SK-N-MC (cell line): ENCODE results near the gene OARD1.

Source experiments
- DNase-seq: peaks from one replicate; pipeline ENCODE4 v3.0.0-alpha.2; 2011; ENCODE audit warnings: low read depth, low spot score
- H3K27ac ChIP-seq: fragments of 200-600 bp; sonication (generic); 2 replicates; pipeline ENCODE4 v1.5.1; 2016; ENCODE audit warnings: mixed run types
- H3K36me3 ChIP-seq: fragments of 200-600 bp; sonication (generic); 2 replicates; pipeline ENCODE4 v1.6.1; 2017; ENCODE audit warnings: antibody characterized with exemption, low read length, mixed read lengths; ENCODE audit not compliant: insufficient read depth
- H3K4me3 ChIP-seq: fragments of 200-600 bp; sonication (generic); 2 replicates; pipeline ENCODE4 v1.5.1; 2016
- H3K9ac ChIP-seq: fragments of 200-600 bp; sonication (generic); 2 replicates; pipeline ENCODE4 v1.8.0; 2017; ENCODE audit warnings: mixed run types, mixed read lengths; ENCODE audit not compliant: insufficient read length
- H3K9me3 ChIP-seq: fragments of 200-600 bp; sonication (generic); 2 replicates; pipeline ENCODE4 v1.6.1; 2017; ENCODE audit warnings: low read depth, mild to moderate bottlenecking, antibody characterized with exemption, low read length, moderate library complexity, mixed read lengths
- EZH2 ChIP-seq: fragments of 200-600 bp; sonication (generic); IDR thresholded peaks from one replicate; pipeline ENCODE4 v1.6.1; 2017; ENCODE audit warnings: antibody characterized with exemption
- FOXP2 ChIP-seq: optimal IDR thresholded peaks from 2 replicates; pipeline ENCODE3; 2011; ENCODE audit warnings: mild to moderate bottlenecking, moderate library complexity; ENCODE audit not compliant: insufficient read depth; ENCODE audit errors: extremely low read length, control extremely low read depth
- POLR2AphosphoS5 ChIP-seq: IDR thresholded peaks from 2 replicates; pipeline ENCODE4 v1.6.1; 2012; ENCODE audit warnings: mild to moderate bottlenecking, low read depth, low read length, borderline replicate concordance

Gene OARD1

DNA sequence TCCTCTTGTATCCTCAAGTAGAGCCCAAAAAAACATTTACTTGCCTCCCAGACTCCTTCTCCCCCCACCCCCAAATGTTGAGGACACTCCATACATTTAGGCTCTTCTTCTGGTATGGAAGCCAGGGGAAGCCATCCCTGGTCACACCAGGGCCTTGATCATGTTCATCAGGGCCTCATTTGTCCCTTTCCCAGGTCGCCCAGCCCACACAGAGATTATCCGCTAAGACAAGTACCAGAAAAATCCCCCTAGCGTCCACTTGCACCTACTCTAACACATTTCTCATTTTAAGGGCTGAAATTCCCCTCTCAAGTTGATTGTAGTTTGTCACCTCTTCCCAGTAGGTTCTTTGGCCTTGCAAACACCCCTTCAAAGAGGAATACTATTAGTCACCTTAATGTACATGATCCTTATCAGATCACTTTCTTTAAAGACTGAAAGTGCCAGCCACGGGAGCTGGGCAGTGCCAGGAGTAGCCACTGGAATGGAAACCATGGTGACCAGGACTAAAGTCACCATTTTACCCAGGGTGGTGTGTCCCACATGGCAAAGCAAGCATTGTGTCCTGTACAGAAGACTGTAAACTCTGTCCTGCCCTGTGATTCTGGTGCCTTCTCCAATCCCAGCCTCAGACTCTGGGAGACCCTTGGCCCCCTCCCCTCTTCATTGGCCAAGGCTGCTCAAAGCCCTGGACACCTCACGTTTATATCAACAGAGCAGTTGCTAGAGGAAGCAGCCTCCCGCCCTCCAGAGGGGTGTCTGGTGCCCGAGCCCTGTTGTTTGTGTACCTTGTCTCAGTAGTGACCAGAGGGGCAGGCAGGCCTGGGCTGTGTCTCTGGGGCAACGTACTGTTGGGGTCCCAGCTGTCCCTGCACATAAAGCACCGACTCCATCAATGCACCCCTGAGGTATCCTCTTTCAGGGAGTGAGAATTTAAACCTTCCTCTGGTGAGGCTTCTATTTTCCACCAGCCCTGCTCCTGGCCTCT lies 24.1 kb downstream of the OARD1 start:
- Histone ChIP-seq H3K9ac (no peak overlapping the region), H3K36me3 (no peaks in the 10 kb centered on the region), H3K4me3 (no peak overlapping the region), H3K27ac (no peak overlapping the region), H3K9me3 (no peaks in the 10 kb centered on the region)
- TF ChIP-seq FOXP2 (no peak), POLR2AphosphoS5 (no peak), EZH2 (no peak)
- no peak for DNase-seq

DNA sequence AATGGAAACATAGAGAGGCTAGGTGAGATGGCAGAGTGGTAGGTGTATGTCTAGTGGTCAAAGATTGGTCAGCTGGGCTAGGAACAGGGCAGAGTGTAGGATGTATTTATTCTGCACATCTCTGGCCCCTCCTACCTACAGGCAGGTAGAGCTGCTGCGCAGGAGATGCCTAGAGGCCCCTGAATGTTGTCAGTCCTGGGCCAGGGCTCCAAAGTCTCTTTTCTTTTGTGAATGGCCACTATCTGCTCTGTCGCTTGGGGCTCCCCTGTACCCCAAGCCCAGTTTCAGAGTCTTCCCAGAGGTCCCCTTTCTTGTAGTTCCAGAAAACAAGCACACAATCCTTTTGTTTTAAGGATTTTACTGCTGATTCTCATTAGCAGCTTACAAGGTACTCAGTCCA lies 24.9 kb downstream of the OARD1 start:
- H3K9ac ChIP-seq = no peak overlapping the region
- no peak overlapping the region for H3K4me3 ChIP-seq
- H3K36me3 ChIP-seq = no peaks in the 10 kb centered on the region
- no peaks in the 10 kb centered on the region for H3K9me3 ChIP-seq
- H3K27ac ChIP-seq = no peak overlapping the region
- TF ChIP-seq POLR2AphosphoS5 (no peak), FOXP2 (no peak), EZH2 (no peak)
- no peak for DNase-seq

DNA sequence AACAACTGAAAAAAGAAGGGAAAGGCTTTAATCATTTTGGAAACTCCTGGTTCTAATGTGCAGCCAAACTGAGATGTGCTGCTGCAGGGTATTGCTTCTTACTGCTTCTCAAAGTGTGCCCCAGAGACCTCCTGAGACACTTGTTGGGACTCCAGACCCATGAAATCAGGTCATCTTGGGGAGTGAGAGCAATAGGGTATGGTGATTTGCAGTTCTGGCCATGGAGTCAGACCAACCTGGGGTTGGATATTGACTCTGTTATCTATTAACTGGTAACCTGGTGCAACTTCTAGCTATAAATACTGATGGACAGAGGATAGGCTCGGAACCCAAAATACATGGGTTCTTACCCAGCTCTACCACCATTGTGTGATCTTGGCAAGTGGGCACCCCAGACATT lies 26.1 kb downstream of the OARD1 start:
- TF ChIP-seq FOXP2 (no peak), POLR2AphosphoS5 (no peak)
- no peaks in the 10 kb centered on the region for H3K9me3 ChIP-seq
- no peak for DNase-seq
- no peaks in the 10 kb centered on the region for H3K36me3 ChIP-seq
- no peak overlapping the region for H3K27ac ChIP-seq
- no peak overlapping the region for H3K9ac ChIP-seq
- no peak overlapping the region for H3K4me3 ChIP-seq

DNA sequence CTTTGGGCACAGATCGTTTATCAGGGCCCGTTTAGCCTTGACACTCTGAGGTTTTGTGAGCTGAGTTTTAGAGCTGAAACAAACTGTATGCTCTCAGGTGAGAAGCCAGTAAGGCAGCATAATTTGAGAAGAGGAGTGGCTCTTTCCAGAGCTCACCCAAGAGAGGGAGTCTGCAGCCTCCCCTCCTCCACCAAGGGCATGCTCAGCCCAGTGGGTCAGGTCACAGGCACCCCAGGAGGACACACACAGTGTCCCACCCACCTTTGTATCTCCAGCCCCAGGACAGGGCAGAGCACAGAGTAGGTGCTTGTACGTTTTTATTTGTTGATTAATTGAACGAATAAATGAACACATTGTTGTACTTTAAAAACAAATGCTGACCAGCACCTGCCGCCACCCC lies 26.5 kb downstream of the OARD1 start:
- Histone ChIP-seq H3K9me3 (no peaks in the 10 kb centered on the region), H3K36me3 (no peaks in the 10 kb centered on the region), H3K4me3 (no peak overlapping the region), H3K27ac (no peak overlapping the region), H3K9ac (no peak overlapping the region)
- TF ChIP-seq EZH2 = no peak
- TF ChIP-seq POLR2AphosphoS5 = no peak
- no peak for TF ChIP-seq FOXP2
- no peak for DNase-seq

DNA sequence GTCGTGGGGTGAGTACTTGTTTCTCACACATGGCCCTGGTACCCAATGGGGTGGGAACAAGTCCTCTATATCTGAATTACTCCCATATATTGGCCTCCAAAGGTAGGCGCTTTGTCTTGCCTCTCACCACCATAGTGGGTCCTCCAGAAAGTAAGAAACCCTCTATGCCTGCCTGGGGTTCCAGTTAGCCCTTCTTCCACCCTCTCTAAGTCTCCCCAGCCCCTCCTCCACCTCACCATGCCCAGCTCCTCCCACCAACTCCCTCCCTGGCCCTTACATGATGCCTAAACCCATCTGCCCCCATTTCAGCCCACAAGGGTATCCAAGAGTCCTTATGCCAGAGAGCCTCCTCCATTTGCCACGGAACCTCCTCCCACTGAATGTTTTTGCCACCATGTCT lies 29.0 kb downstream of the OARD1 start:
- no peaks in the 10 kb centered on the region for H3K36me3 ChIP-seq
- no peak for DNase-seq
- no peaks in the 10 kb centered on the region for H3K9me3 ChIP-seq
- no peak overlapping the region for H3K27ac ChIP-seq
- no peak overlapping the region for H3K9ac ChIP-seq
- no peak for TF ChIP-seq FOXP2
- no peak for TF ChIP-seq POLR2AphosphoS5
- TF ChIP-seq EZH2 = no peak
- H3K4me3 ChIP-seq = no peak overlapping the region

DNA sequence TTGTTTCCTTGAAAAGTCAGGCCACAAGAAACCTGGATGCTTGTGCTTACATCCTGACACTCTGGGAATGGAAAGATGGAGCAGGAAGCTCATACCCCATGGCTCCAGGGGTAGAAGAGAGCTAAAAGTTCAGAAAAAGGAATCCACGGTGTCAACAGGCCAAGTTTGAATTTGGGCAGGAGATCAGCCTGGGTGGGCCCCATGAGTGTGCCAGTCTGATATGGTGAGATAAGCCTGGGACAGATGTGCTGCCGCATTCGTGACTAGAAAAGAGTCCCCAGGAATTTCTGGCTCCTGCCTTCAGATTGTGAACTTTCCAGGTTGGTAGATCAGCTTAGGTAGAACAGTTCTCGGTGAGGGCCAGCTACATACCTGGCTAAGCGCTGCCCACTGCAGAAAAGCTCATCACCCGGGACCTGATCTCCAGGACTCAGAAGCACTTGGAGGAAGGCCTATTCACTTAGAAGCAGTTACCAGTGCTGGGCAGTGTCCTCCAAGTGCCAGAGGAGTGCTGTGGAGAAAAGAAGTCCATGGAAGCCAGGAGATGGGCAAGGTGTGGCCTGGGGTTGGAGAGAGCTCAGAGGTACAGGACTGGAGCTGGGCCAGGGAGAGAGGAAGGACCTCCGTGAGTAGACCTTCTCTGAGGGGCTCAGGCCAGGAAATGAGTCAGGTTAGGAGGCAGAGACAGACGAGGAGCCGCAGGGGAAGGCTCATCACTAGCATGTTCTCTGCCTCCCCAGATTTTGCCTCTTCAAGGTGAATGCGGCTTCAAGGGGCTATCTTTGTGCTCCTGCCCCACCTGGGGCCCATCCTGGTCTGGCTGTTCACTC lies 29.7 kb downstream of the OARD1 start, which contains the start of gene TSPO2:
TSPO2 (plus strand) TSS at position 242 of the 830 bp plus-strand sequence; CDS start at position 761, 519 bp downstream.
- Histone ChIP-seq H3K9me3 (no peaks in the 10 kb centered on the region), H3K27ac (no peak within 1 kb of the TSS), H3K9ac (no peak within 1 kb of the TSS), H3K4me3 (no peak within 1 kb of the TSS), H3K36me3 (no peaks in the 10 kb centered on the region)
- no peak for TF ChIP-seq POLR2AphosphoS5
- TF ChIP-seq FOXP2 = no peak
- TF ChIP-seq EZH2 = no peak
- no peak for DNase-seq

DNA sequence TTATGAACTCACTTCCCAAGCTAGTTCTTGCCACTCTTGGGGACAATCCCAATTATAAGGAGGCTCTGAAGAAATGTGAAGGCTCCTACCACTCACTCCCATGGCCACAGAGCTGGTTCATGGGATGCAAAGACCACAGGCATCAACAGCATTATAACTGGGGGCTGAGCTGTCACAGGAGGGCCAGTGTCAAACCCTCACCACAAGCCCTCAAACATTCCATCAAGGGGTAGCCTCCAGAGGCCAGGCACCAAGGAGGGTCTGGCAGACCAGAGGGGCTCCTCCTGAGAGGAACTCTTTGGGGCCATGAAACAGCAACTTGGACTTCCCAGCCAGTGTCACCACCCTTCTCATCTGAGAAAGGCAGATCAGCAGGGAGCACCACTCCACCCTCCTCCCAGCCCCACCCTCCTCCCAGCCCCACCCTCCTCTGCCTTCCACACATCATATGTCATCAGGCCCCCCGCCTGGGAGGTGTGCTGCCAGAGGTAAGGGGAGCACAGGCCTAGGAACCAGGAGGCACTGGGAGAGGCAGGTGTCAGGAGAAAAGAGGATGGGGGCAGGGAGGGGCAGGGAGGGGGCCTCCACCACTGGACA lies 31.1 kb downstream of the OARD1 start:
- no peak overlapping the region for H3K4me3 ChIP-seq

DNA sequence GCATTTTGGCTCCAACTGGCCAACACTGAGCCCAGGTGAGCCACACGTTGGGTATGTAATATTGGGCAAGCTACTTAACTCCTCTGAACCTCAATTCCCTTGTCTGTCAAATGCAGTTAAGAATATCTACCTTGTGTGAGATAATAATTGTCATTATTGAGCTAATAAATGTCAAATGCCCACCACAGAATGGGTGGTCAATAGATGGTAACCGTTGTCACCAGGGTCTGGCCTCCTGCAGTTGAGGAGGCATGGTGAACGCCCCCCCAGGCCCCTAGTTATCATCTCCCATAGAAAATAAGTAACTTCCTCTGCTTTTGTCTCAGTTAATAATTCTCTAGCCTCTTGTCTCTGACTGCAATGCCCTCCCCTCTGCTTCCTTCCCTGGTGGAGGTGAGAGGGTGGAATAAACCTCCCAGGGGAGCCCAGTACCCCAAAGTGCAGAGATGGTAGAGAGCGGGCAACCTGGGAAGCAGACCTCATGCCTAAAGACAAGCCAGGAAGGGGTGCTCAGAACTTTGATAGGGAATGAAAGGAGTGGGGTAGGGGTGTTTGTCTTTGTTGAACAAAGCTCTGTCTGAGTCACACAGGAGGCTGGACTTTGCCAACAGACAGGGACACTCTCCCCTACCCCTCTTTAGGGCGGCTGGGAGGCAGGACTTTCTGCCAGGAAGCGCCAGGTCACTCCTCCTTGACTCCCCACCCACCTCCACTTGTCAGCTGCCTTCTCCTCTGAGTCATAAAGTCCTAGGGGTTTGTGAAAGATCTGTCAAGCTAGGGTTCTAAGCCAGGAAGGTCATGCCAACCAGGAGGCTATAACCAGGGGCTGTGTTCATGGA lies 31.8 kb downstream of the OARD1 start:
- Histone ChIP-seq H3K27ac (no peak overlapping the region), H3K9ac (no peak overlapping the region), H3K36me3 (no peaks in the 10 kb centered on the region), H3K9me3 (no peaks in the 10 kb centered on the region), H3K4me3 (no peak overlapping the region)
- DNase-seq = no peak
- no peak for TF ChIP-seq FOXP2
- no peak for TF ChIP-seq POLR2AphosphoS5
- TF ChIP-seq EZH2 = no peak

More for the DNA sequence above, 31.1 kb downstream of the OARD1 start:
- H3K27ac ChIP-seq = no peak overlapping the region
- no peaks in the 10 kb centered on the region for H3K36me3 ChIP-seq
- TF ChIP-seq EZH2 = no peak
- TF ChIP-seq FOXP2 = no peak
- no peak for TF ChIP-seq POLR2AphosphoS5
- no peak for DNase-seq
- H3K9ac ChIP-seq = no peak overlapping the region
- H3K9me3 ChIP-seq = no peaks in the 10 kb centered on the region
